WERI-Rb-1 (cell line): ENCODE measurements around the gene ASCC2.
"Not testable (repeated sequence)": the region's sequence is repeated elsewhere in the genome, so short reads cannot be mapped to it uniquely, and the experiment has no call there.

Experiments
- DNase-seq: peaks from one replicate; pipeline ENCODE4 v3.0.0-alpha.2; 2020
- H3K27ac ChIP-seq: fragments of 250-450 bp; sonication (Bioruptor Pico); 2 replicates; pipeline ENCODE4 v1.5.1; 2020; ENCODE audit warnings: mild to moderate bottlenecking, moderate library complexity
- H3K27me3 ChIP-seq: fragments of 250-450 bp; sonication (Bioruptor Pico); 2 replicates; pipeline ENCODE4 v1.5.1; 2021; ENCODE audit warnings: mild to moderate bottlenecking, low read depth, moderate library complexity; ENCODE audit not compliant: insufficient read depth, severe bottlenecking
- H3K36me3 ChIP-seq: fragments of 250-450 bp; sonication (Bioruptor Pico); 2 replicates; pipeline ENCODE4 v1.5.1; 2020; ENCODE audit warnings: mild to moderate bottlenecking, moderate library complexity
- H3K4me3 ChIP-seq: 2 replicates; pipeline ENCODE4 v1.5.1; 2011; ENCODE audit warnings: low read depth, mild to moderate bottlenecking, control low read depth, low read length
- H3K9me3 ChIP-seq: fragments of 250-450 bp; sonication (Bioruptor Pico); 2 replicates; pipeline ENCODE4 v1.5.1; 2021; ENCODE audit warnings: mild to moderate bottlenecking, moderate library complexity; ENCODE audit not compliant: severe bottlenecking
- CTCF ChIP-seq: IDR thresholded peaks from 2 replicates; pipeline ENCODE4 v1.5.1; 2011; ENCODE audit warnings: low read depth, mild to moderate bottlenecking, control low read depth, inconsistent platforms, low read length

Gene ASCC2

GRCh38 chr22:29758959-29759358 lies 79.1 kb downstream of the ASCC2 start:
- no peaks in the 10 kb centered on the region for H3K9me3 ChIP-seq
- no peak for TF ChIP-seq CTCF
- H3K36me3 ChIP-seq: no peaks in the 10 kb centered on the region
- DNase-seq: no peak
- H3K27me3 ChIP-seq: no peaks in the 10 kb centered on the region
- no peak overlapping the region for H3K27ac ChIP-seq
- no peak overlapping the region for H3K4me3 ChIP-seq

GRCh38 chr22:29758068-29758622 lies 79.9 kb downstream of the ASCC2 start:
- DNase-seq: no peak
- Histone ChIP-seq H3K36me3 (no peaks in the 10 kb centered on the region), H3K9me3 (no peaks in the 10 kb centered on the region), H3K27me3 (no peaks in the 10 kb centered on the region), H3K4me3 (no peak overlapping the region), H3K27ac (no peak overlapping the region)
- TF ChIP-seq CTCF: no peak

GRCh38 chr22:29757096-29757495 lies 81.0 kb downstream of the ASCC2 start:
- TF ChIP-seq CTCF: no peak
- DNase-seq: no peak
- H3K4me3 ChIP-seq: no peak overlapping the region
- H3K27ac ChIP-seq: no peak overlapping the region
- no peaks in the 10 kb centered on the region for H3K36me3 ChIP-seq
- no peaks in the 10 kb centered on the region for H3K9me3 ChIP-seq
- H3K27me3 ChIP-seq: no peaks in the 10 kb centered on the region

- H3K27ac ChIP-seq: no peak overlapping the region
- TF ChIP-seq CTCF: no peak
Measured at GRCh38 chr22:29756341-29756740, 81.7 kb downstream of the ASCC2 start.

GRCh38 chr22:29755889-29756288 lies 82.2 kb downstream of the ASCC2 start:
- H3K27ac ChIP-seq: no peak overlapping the region
- no peaks in the 10 kb centered on the region for H3K36me3 ChIP-seq
- DNase-seq: no peak
- no peak overlapping the region for H3K4me3 ChIP-seq
- H3K27me3 ChIP-seq: no peaks in the 10 kb centered on the region
- no peak for TF ChIP-seq CTCF
- no peaks in the 10 kb centered on the region for H3K9me3 ChIP-seq

More at GRCh38 chr22:29756341-29756740, 81.7 kb downstream of the ASCC2 start:
- no peaks in the 10 kb centered on the region for H3K27me3 ChIP-seq
- no peaks in the 10 kb centered on the region for H3K36me3 ChIP-seq
- H3K4me3 ChIP-seq: no peak overlapping the region
- H3K9me3 ChIP-seq: no peaks in the 10 kb centered on the region
- DNase-seq: no peak

GRCh38 chr22:29754658-29755395 lies 83.2 kb downstream of the ASCC2 start:
- H3K36me3 ChIP-seq, H3K9me3 ChIP-seq, DNase-seq, H3K4me3 ChIP-seq, H3K27me3 ChIP-seq, H3K27ac ChIP-seq: not testable (repeated sequence)
